GM12891 (cell line): Measurements from ENCODE around the gene ZIC5.

Experiments used
- POLR2A ChIP-seq: IDR thresholded peaks from 2 replicates; pipeline ENCODE4 v1.6.1; 2011; ENCODE audit warnings: low read depth, low read length, control low read depth
- POLR2AphosphoS5 ChIP-seq: IDR thresholded peaks from 2 replicates; pipeline ENCODE4 v1.6.1; 2011; ENCODE audit warnings: low read depth, low read length, control low read depth
- SPI1 ChIP-seq: IDR thresholded peaks from 2 replicates; pipeline ENCODE4 v1.6.1; 2011; ENCODE audit warnings: low read depth, low read length, control low read depth
- TAF1 ChIP-seq: IDR thresholded peaks from 2 replicates; pipeline ENCODE4 v1.6.1; 2011; ENCODE audit warnings: low read depth, low read length, control low read depth

DNA sequence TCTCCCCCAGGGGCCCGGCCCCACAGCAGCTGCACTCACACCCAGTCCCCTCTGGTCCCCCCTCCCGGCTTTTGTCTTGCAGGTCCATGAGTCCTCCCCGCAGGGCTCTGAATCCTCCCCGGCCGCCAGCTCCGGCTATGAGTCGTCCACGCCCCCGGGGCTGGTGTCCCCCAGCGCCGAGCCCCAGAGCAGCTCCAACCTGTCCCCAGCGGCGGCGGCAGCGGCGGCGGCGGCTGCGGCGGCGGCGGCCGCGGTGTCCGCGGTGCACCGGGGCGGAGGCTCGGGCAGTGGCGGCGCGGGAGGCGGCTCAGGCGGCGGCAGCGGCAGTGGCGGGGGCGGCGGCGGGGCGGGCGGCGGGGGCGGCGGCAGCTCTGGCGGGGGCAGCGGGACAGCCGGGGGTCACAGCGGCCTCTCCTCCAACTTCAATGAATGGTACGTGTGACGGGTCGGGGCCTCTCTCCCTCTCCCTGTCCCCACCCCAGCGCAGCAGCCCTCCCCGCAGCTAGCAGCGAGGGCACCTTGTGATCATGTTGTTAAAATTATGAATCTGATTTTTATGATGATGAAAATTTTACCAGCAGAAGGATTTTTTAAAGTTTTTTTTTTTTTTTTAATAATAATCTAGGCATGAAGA is 13.8 kb upstream of the ZIC5 start:
- TF ChIP-seq POLR2A (no peak), TAF1 (no peak), POLR2AphosphoS5 (no peak), SPI1 (no peak)
